DND-41 (cell line): ENCODE results near the gene ERCC4.

Experiments used
- EZH2 ChIP-seq: IDR thresholded peaks from 3 replicates; pipeline ENCODE4 v1.6.1; 2012; ENCODE audit warnings: borderline replicate concordance, low read depth, mild to moderate bottlenecking, moderate library complexity, low read length, inconsistent platforms; ENCODE audit not compliant: severe bottlenecking
- TF ChIP-seq, protein P1 (sequence below): IDR thresholded peaks from 2 replicates; pipeline ENCODE4 v1.5.1; 2012; ENCODE audit warnings: borderline replicate concordance, low read length, moderate library complexity, mild to moderate bottlenecking; ENCODE audit not compliant: poor library complexity, severe bottlenecking; ENCODE audit errors: extremely low read depth

GRCh38 chr16:13915033-13915635 lies 4.8 kb upstream of the ERCC4 start:
- TF ChIP-seq, protein P1, sequence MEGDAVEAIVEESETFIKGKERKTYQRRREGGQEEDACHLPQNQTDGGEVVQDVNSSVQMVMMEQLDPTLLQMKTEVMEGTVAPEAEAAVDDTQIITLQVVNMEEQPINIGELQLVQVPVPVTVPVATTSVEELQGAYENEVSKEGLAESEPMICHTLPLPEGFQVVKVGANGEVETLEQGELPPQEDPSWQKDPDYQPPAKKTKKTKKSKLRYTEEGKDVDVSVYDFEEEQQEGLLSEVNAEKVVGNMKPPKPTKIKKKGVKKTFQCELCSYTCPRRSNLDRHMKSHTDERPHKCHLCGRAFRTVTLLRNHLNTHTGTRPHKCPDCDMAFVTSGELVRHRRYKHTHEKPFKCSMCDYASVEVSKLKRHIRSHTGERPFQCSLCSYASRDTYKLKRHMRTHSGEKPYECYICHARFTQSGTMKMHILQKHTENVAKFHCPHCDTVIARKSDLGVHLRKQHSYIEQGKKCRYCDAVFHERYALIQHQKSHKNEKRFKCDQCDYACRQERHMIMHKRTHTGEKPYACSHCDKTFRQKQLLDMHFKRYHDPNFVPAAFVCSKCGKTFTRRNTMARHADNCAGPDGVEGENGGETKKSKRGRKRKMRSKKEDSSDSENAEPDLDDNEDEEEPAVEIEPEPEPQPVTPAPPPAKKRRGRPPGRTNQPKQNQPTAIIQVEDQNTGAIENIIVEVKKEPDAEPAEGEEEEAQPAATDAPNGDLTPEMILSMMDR, result no peak
- no peak for TF ChIP-seq EZH2
